ENCODE data around the gene EHF. TPM values are rescaled to one million over a fixed set of nuclear protein-coding genes. Genes with fewer than 3 reads are reported as not detected.

The EHF gene
- total and polyA plus RNA-seq, 4 donors: 8.9 to 144 (median 62.9) TPM

- ATAC-seq (ENCODE audit: insufficient read depth, low FRiP score) (no peak), DNase-seq (no peak)
- no peak for TF ChIP-seq CTCF (IDR thresholded peaks at IDR 0.05; ENCODE audit: control extremely low read depth, extremely low read depth)
- WGBS, 2 donors: 90 to 94% methylated on average over 8 of the region's 8 CpGs
- Histone ChIP-seq H3K27me3 (ENCODE audit: control insufficient read depth in 3 of 3, insufficient read depth in 3 of 3, low read length in 2 of 3) (no peaks in the 10 kb centered on the region), H3K9me3 (ENCODE audit: control insufficient read depth in 4 of 4, insufficient read depth in 3 of 4, low read length in 3 of 4) (no peaks in the 10 kb centered on the region), H3K9ac (ENCODE audit: insufficient read depth in 1 of 2, low read length in 2 of 2) (no peak overlapping the region), H3K27ac (ENCODE audit: low read depth in 1 of 2, low read length in 1 of 2) (no peak overlapping the region), H3K36me3 (ENCODE audit: control insufficient read depth in 4 of 4, insufficient read depth in 4 of 4, low read length in 4 of 4) (peaks cover 0 to 4% (median 0%) of the 10 kb centered on the region in 4 donors), H3K4me1 (ENCODE audit: control insufficient read depth in 5 of 5, insufficient read depth in 5 of 5, low read length in 5 of 5) (peaks cover 0 to 3% (median 0%) of the 10 kb centered on the region in 5 donors), H3K4me3 (no peak overlapping the region)
Observed at GRCh38 chr11:34646431-34646830, 25.5 kb downstream of the EHF start.

- ATAC-seq (ENCODE audit: insufficient read depth, low FRiP score): no peak
- Histone ChIP-seq H3K27me3 (ENCODE audit: control insufficient read depth in 3 of 3, insufficient read depth in 3 of 3, low read length in 2 of 3) (no peaks in the 10 kb centered on the region), H3K4me3 (no peak overlapping the region), H3K4me1 (ENCODE audit: control insufficient read depth in 5 of 5, insufficient read depth in 5 of 5, low read length in 5 of 5) (peaks cover 0 to 3% (median 0%) of the 10 kb centered on the region in 5 donors), H3K9ac (ENCODE audit: insufficient read depth in 1 of 2, low read length in 2 of 2) (no peak overlapping the region), H3K27ac (ENCODE audit: low read depth in 1 of 2, low read length in 1 of 2) (no peak overlapping the region), H3K9me3 (ENCODE audit: control insufficient read depth in 4 of 4, insufficient read depth in 3 of 4, low read length in 3 of 4) (no peaks in the 10 kb centered on the region), H3K36me3 (ENCODE audit: control insufficient read depth in 4 of 4, insufficient read depth in 4 of 4, low read length in 4 of 4) (peaks cover 0 to 4% (median 0%) of the 10 kb centered on the region in 4 donors)
- no peak for TF ChIP-seq CTCF (IDR thresholded peaks at IDR 0.05; ENCODE audit: control extremely low read depth, extremely low read depth)
- WGBS, 2 donors: 67 to 84% methylated on average over 2 of the region's 2 CpGs
- no peak for DNase-seq
Observed at GRCh38 chr11:34647131-34647530, 26.2 kb downstream of the EHF start.

- H3K4me3 ChIP-seq: no peak overlapping the region
- TF ChIP-seq CTCF (IDR thresholded peaks at IDR 0.05; ENCODE audit: control extremely low read depth, extremely low read depth): no peak
- DNase-seq: no peak
- H3K4me1 ChIP-seq (ENCODE audit: control insufficient read depth in 5 of 5, insufficient read depth in 5 of 5, low read length in 5 of 5): peaks cover 0 to 5% (median 0%) of the 10 kb centered on the region in 5 donors
- no peak overlapping the region for H3K27ac ChIP-seq (ENCODE audit: low read depth in 1 of 2, low read length in 1 of 2)
- no peak overlapping the region for H3K9ac ChIP-seq (ENCODE audit: insufficient read depth in 1 of 2, low read length in 2 of 2)
- H3K9me3 ChIP-seq (ENCODE audit: control insufficient read depth in 4 of 4, insufficient read depth in 3 of 4, low read length in 3 of 4): no peaks in the 10 kb centered on the region
- H3K27me3 ChIP-seq (ENCODE audit: control insufficient read depth in 3 of 3, insufficient read depth in 3 of 3, low read length in 2 of 3): no peaks in the 10 kb centered on the region
- 86 to 98% methylated on average over 3 of the region's 3 CpGs for WGBS, 2 donors
- peaks cover 0 to 4% (median 0%) of the 10 kb centered on the region in 4 donors for H3K36me3 ChIP-seq (ENCODE audit: control insufficient read depth in 4 of 4, insufficient read depth in 4 of 4, low read length in 4 of 4)
- no peak for ATAC-seq (ENCODE audit: insufficient read depth, low FRiP score)
Observed at GRCh38 chr11:34647532-34647931, 26.6 kb downstream of the EHF start.

- WGBS, 2 donors: 96 to 100% methylated on average over 1 of the region's 1 CpG
- H3K4me1 ChIP-seq (ENCODE audit: control insufficient read depth in 5 of 5, insufficient read depth in 5 of 5, low read length in 5 of 5): peaks cover 0 to 5% (median 0%) of the 10 kb centered on the region in 5 donors
Observed at GRCh38 chr11:34648036-34648435, 27.1 kb downstream of the EHF start.

More at GRCh38 chr11:34648036-34648435, 27.1 kb downstream of the EHF start:
- no peak for TF ChIP-seq CTCF (IDR thresholded peaks at IDR 0.05; ENCODE audit: control extremely low read depth, extremely low read depth)
- Histone ChIP-seq H3K27ac (ENCODE audit: low read depth in 1 of 2, low read length in 1 of 2) (no peak overlapping the region), H3K4me3 (no peak overlapping the region), H3K9ac (ENCODE audit: insufficient read depth in 1 of 2, low read length in 2 of 2) (no peak overlapping the region), H3K36me3 (ENCODE audit: control insufficient read depth in 4 of 4, insufficient read depth in 4 of 4, low read length in 4 of 4) (peaks cover 0 to 4% (median 0%) of the 10 kb centered on the region in 4 donors), H3K9me3 (ENCODE audit: control insufficient read depth in 4 of 4, insufficient read depth in 3 of 4, low read length in 3 of 4) (no peaks in the 10 kb centered on the region), H3K27me3 (ENCODE audit: control insufficient read depth in 3 of 3, insufficient read depth in 3 of 3, low read length in 2 of 3) (no peaks in the 10 kb centered on the region)
- DNase-seq (no peak), ATAC-seq (ENCODE audit: insufficient read depth, low FRiP score) (no peak)
